Stimulated activated CD8-positive, alpha-beta memory T cell treated with anti-CD3 and anti-CD28 coated beads, Interleukin-15, amount 100 ng/mL, for 1 hour (primary cell): Measurements from ENCODE around the gene FANCI.

Experiments
- DNase-seq: peaks from one replicate; pipeline ENCODE4 v3.0.0-alpha.2; 2020; ENCODE audit warnings: low read depth

The FANCI gene

DNA sequence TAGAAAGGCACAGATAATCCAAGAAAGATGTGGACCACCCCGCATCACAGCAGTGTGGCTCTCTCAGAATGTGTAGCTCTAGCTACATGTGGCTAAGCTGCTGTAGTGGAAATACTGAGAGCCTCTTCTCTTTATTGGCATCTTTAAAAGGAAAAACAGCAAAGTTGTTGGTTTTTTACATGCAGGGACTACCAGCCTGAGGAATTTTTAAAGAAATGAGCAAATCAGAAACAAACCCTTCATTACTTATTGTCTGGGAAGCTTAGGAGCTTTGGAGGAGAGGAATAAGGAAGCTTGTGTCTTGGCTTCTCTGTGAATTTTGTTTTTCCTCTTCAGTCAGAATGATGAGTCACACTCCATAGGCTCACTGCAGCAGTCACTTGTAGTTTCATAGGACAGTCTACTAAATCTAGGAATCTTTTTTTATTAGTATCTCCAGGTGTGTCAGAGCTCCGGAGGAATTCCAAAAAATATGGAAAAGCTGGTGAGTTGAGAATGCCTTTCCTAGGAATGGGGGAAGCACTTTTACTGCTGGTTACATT lies 63.3 kb downstream of the FANCI start:
- no peak for DNase-seq

- DNase-seq = no peak
Observed at GRCh38 chr15:89307791-89308190, 64.0 kb downstream of the FANCI start.

DNA sequence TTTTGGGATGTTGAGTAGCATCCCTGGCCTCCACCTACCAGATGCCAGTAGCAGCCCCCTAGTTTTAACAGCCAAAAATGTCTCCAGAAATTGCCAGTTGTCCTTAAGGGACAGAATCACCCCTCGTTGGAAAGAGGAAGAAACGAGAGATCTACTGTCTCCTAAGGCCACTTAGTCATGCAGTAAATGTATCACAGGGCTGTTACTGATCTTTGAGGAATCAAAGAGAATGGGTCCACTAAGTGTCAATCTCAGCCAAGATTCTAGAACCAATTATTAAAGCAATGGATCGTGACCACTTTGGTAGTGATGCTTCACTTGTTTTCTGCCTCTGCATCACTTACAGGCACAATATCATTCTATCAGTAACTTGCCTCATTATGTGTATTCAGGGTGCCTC lies 64.5 kb downstream of the FANCI start:
- DNase-seq = no peak

DNA sequence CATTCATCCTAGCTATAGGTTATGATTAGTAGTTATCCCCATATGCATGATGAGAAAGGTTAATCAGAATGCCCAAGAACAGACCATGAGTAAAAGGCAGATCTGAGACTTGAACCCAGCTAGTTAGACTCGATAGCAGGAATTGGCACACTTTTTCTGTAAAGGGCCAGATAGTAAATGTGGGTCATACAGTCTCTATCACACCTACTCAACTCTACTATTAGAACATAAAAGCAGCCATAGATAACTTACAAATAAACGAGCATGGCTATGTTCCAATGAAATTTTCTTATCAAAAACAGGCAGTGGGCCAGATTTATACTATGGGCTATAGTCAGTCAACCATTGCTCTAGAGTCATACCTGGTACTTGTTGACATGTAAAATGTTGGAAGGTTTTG lies 66.2 kb downstream of the FANCI start:
- no peak for DNase-seq

- no peak for DNase-seq
Observed at GRCh38 chr15:89315375-89315929, 71.7 kb downstream of the FANCI start.

GRCh38 chr15:89316504-89316903 lies 72.7 kb downstream of the FANCI start:
- no peak for DNase-seq

DNA sequence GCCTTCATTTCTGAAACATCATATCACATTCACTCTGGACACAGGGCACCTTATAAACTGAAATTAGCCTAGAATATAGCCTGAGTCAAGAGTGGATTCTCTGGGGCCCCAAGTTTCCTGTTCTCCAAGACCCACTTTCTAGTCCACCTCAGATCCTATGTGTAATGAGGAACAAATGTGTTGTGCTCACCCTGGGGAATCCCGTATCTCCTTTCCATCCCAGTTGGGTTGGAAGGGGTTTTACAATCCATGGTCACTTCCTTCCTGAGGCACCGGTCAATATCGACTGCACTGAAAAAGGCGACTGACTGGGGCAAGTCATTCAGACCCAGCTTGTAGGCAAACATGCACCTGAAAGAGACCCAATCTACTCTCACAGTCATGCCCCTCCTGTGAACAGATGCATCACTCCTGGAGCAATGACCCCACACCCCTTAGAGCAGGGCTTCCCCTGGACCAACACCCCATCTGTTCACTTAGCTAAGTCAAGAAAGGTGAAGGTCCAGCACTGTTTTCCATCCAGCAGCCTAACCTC lies 73.5 kb downstream of the FANCI start:
- DNase-seq = no peak

GRCh38 chr15:89319678-89320077 lies 75.9 kb downstream of the FANCI start:
- DNase-seq = no peak

- no peak for DNase-seq
Observed at GRCh38 chr15:89320200-89320599, 76.4 kb downstream of the FANCI start.

- DNase-seq = no peak
Observed at GRCh38 chr15:89321521-89322410, 78.0 kb downstream of the FANCI start.

DNA sequence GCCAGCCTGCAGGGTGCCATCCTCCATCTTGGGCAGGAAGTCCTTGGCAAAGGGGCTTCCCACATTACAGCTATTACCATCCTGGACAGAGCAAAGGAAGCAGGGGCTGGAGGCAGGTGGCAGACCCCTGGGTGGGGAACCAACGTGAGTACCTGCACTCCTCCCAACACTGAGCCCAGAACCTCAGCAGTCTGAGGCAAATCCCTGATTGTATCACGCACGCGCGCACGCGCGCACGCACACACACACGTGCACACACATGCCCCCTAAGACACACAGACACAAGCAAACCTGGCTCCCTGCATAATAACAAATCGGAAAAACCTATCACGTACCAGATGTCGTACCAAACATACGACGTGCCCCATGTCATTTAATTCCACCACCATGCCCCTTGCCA lies 79.0 kb downstream of the FANCI start:
- no peak for DNase-seq

DNA sequence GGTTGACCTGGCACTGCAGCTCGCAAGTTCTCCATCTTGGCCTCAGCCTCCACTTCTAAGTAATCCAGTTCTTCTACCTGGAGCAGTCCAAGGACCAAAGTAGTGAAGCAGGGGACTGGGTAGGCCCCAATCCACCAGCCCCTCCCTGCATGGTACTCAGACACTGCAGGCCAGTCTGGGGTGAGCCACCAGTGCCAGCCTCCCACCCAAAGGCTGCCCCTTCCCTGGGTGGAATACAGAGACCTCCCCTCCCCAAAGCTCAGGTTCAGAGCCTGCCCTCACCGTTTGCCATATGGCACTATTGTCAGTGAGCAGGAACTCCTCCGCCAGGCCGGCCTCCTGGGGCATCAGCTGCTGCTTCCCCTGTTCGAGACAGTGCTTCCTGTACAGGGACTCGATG lies 80.0 kb downstream of the FANCI start:
- no peak for DNase-seq

DNA sequence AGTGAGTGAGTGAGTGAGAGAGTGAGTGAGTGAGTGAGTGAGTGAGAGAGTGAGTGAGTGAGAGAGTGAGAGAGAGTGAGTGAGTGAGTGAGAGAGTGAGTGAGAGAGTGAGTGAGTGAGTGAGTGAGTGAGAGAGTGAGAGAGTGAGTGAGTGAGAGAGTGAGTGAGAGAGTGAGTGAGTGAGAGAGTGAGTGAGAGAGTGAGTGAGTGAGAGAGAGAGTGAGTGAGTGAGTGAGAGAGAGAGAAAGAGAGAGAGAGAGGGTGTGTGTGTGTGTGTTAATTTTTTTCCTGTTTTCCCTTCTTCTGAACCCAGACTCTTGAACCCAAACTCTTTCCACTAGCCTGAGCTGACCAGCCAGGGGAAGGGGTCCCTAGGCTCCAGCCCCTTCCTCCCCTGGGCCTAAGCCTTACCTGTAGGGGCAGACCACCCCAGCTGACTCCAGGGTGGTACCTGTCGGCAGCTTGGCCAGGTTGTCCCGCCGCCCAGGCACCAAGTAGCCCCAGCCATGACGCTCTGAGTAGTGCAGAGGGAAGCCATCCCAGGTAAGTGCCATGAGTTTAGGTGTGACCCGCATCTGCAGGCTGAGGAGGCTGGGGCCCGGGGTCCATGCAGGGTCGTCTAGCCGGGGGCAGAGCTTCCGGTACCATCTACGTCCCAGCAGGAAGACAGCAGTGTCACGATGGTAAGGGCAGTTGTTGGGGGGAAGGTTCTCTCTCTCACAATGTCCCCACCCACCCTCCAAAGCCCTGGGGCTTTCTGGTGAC lies 81.4 kb downstream of the FANCI start:
- DNase-seq = no peak

GRCh38 chr15:89326316-89326715 lies 82.5 kb downstream of the FANCI start:
- DNase-seq = no peak

DNA sequence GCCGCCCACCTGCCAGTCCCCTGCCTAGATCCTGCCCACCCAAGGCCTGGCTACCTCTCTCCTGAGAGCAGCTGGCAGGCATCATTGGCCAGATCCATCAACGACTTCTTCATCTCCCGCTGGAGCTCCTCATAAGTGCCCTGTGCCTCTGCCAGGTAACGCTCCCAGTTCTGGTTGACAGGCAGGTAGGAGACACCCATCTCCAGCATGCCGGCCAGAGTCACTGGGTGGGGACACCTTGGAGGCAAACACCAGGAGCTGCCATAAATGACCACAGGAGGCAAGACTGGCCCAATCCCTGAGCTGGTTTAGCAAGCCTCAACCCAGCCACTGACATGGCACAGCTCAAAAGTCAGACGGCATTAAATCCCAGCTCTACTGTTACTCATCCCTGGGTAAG lies 83.3 kb downstream of the FANCI start:
- no peak for DNase-seq

GRCh38 chr15:89328398-89329254 lies 84.8 kb downstream of the FANCI start:
- DNase-seq = no peak

GRCh38 chr15:89329329-89330084 lies 85.7 kb downstream of the FANCI start:
- DNase-seq = no peak

DNA sequence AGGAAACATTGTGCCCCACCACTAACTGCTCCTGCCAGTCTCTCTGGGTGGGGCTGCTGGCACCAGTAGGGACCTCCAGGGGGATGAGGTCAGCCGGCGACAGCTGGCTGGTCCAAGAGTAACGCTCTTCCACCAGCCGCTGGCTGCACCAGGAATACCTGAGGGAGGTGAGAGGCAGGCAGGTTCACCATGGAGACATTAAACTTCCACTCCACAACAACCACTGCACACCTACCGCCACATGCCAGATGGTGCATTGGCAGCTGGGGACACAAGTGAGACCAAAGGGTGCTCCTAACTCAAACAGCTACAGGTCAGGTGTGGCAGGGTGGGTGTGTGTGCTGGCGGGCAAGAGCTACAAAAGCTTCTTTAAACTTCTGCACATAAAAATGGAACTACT lies 86.3 kb downstream of the FANCI start:
- DNase-seq = no peak

- DNase-seq = no peak
Observed at GRCh38 chr15:89330881-89331595, 87.3 kb downstream of the FANCI start.

GRCh38 chr15:89332446-89332845 lies 88.7 kb downstream of the FANCI start:
- no peak for DNase-seq
